ENCODE data around the gene C1QTNF12.

Gene C1QTNF12

GRCh38 chr1:1227386-1227785 lies 19.1 kb downstream of the C1QTNF12 start:
- Histone ChIP-seq H3K18ac (ENCODE audit: low read depth in 1 of 2, low read length in 2 of 2) (no peak overlapping the region), H2BK15ac (ENCODE audit: low read depth, poor library complexity, severe bottlenecking) (no peak overlapping the region), H3K79me1 (replicated peaks; ENCODE audit: low read length, poor library complexity, severe bottlenecking) (peaks cover 38% of the 10 kb centered on the region), H3K4me3 (ENCODE audit: insufficient read depth in 1 of 2, low read depth in 1 of 2, low read length in 2 of 2) (no peak overlapping the region), H4K8ac (ENCODE audit: low read length) (no peak overlapping the region), H2AFZ (ENCODE audit: low read depth, low read length) (no peak overlapping the region), H3K4me2 (ENCODE audit: low read length, poor library complexity, severe bottlenecking) (no peak overlapping the region), H3K27me3 (ENCODE audit: control insufficient read depth in 1 of 2, insufficient read depth in 1 of 2, low read length in 2 of 2) (no peaks in the 10 kb centered on the region), H3K27ac (ENCODE audit: low read length, poor library complexity, severe bottlenecking) (no peak overlapping the region), H4K91ac (ENCODE audit: low read length) (no peak overlapping the region), H3K4ac (ENCODE audit: low read depth in 1 of 2, low read length in 2 of 2) (no peak overlapping the region), H3K9me3 (ENCODE audit: control insufficient read depth, low read length) (no peaks in the 10 kb centered on the region), H2AK5ac (ENCODE audit: low read length, severe bottlenecking) (no peak overlapping the region), H2BK5ac (ENCODE audit: low read depth, low read length, poor library complexity, severe bottlenecking) (no peak overlapping the region), H3K23ac (ENCODE audit: low read length in 2 of 2) (no peak overlapping the region), H2BK120ac (ENCODE audit: low read depth, low read length) (no peak overlapping the region), H3K4me1 (ENCODE audit: control insufficient read depth, insufficient read depth, low read depth, low read length) (peaks cover 22% of the 10 kb centered on the region), H2BK12ac (ENCODE audit: low read length in 2 of 2) (no peak overlapping the region), H3K14ac (ENCODE audit: low read length in 2 of 2) (no peak overlapping the region), H3K36me3 (ENCODE audit: control insufficient read depth in 1 of 2, insufficient read depth in 2 of 2, low read depth in 1 of 2, low read length in 2 of 2) (peaks cover 53 to 77% of the 10 kb centered on the region in 2 experiments), H3K9ac (ENCODE audit: low read length) (no peak overlapping the region)
- no peak for DNase-seq
- 99% methylated on average over 22 of the region's 25 CpGs for WGBS

GRCh38 chr1:1226566-1227362 lies 19.8 kb downstream of the C1QTNF12 start:
- Histone ChIP-seq H3K27ac (ENCODE audit: low read length, poor library complexity, severe bottlenecking) (no peak overlapping the region), H2AFZ (ENCODE audit: low read depth, low read length) (no peak overlapping the region), H3K4ac (ENCODE audit: low read depth in 1 of 2, low read length in 2 of 2) (no peak overlapping the region), H3K23ac (ENCODE audit: low read length in 2 of 2) (no peak overlapping the region), H2BK15ac (ENCODE audit: low read depth, poor library complexity, severe bottlenecking) (no peak overlapping the region), H3K79me1 (replicated peaks; ENCODE audit: low read length, poor library complexity, severe bottlenecking) (peaks cover 38% of the 10 kb centered on the region), H3K18ac (ENCODE audit: low read depth in 1 of 2, low read length in 2 of 2) (no peak overlapping the region), H2BK12ac (ENCODE audit: low read length in 2 of 2) (no peak overlapping the region), H3K14ac (ENCODE audit: low read length in 2 of 2) (no peak overlapping the region), H2BK120ac (ENCODE audit: low read depth, low read length) (no peak overlapping the region), H3K36me3 (ENCODE audit: control insufficient read depth in 1 of 2, insufficient read depth in 2 of 2, low read depth in 1 of 2, low read length in 2 of 2) (peaks cover 58 to 83% of the 10 kb centered on the region in 2 experiments), H2BK5ac (ENCODE audit: low read depth, low read length, poor library complexity, severe bottlenecking) (no peak overlapping the region), H3K9me3 (ENCODE audit: control insufficient read depth, low read length) (no peaks in the 10 kb centered on the region), H4K91ac (ENCODE audit: low read length) (no peak overlapping the region), H3K4me2 (ENCODE audit: low read length, poor library complexity, severe bottlenecking) (no peak overlapping the region), H3K27me3 (ENCODE audit: control insufficient read depth in 1 of 2, insufficient read depth in 1 of 2, low read length in 2 of 2) (no peaks in the 10 kb centered on the region), H3K9ac (ENCODE audit: low read length) (no peak overlapping the region), H3K4me3 (ENCODE audit: insufficient read depth in 1 of 2, low read depth in 1 of 2, low read length in 2 of 2) (no peak overlapping the region), H2AK5ac (ENCODE audit: low read length, severe bottlenecking) (no peak overlapping the region), H4K8ac (ENCODE audit: low read length) (no peak overlapping the region), H3K4me1 (ENCODE audit: control insufficient read depth, insufficient read depth, low read depth, low read length) (peaks cover 19% of the 10 kb centered on the region)
- no peak for DNase-seq
- WGBS = 98% methylated on average over 41 of the region's 44 CpGs

- H2BK12ac ChIP-seq (ENCODE audit: low read length in 2 of 2) = no peak overlapping the region
- no peak overlapping the region for H3K4me3 ChIP-seq (ENCODE audit: insufficient read depth in 1 of 2, low read depth in 1 of 2, low read length in 2 of 2)
- peaks cover 41% of the 10 kb centered on the region for H3K79me1 ChIP-seq (replicated peaks; ENCODE audit: low read length, poor library complexity, severe bottlenecking)
- peaks cover 67 to 91% of the 10 kb centered on the region in 2 experiments for H3K36me3 ChIP-seq (ENCODE audit: control insufficient read depth in 1 of 2, insufficient read depth in 2 of 2, low read depth in 1 of 2, low read length in 2 of 2)
- H3K18ac ChIP-seq (ENCODE audit: low read depth in 1 of 2, low read length in 2 of 2) = no peak overlapping the region
- H4K91ac ChIP-seq (ENCODE audit: low read length) = no peak overlapping the region
- WGBS = 99% methylated on average over 18 of the region's 18 CpGs
- H3K4me2 ChIP-seq (ENCODE audit: low read length, poor library complexity, severe bottlenecking) = no peak overlapping the region
- no peak overlapping the region for H2BK15ac ChIP-seq (ENCODE audit: low read depth, poor library complexity, severe bottlenecking)
- H3K4ac ChIP-seq (ENCODE audit: low read depth in 1 of 2, low read length in 2 of 2) = no peak overlapping the region
- DNase-seq = no peak
- H3K14ac ChIP-seq (ENCODE audit: low read length in 2 of 2) = no peak overlapping the region
- H2AK5ac ChIP-seq (ENCODE audit: low read length, severe bottlenecking) = no peak overlapping the region
- H3K9ac ChIP-seq (ENCODE audit: low read length) = no peak overlapping the region
- H4K8ac ChIP-seq (ENCODE audit: low read length) = no peak overlapping the region
- no peak overlapping the region for H3K27ac ChIP-seq (ENCODE audit: low read length, poor library complexity, severe bottlenecking)
- peaks cover 19% of the 10 kb centered on the region for H3K4me1 ChIP-seq (ENCODE audit: control insufficient read depth, insufficient read depth, low read depth, low read length)
- H2AFZ ChIP-seq (ENCODE audit: low read depth, low read length) = no peak overlapping the region
- no peak overlapping the region for H2BK120ac ChIP-seq (ENCODE audit: low read depth, low read length)
- no peak overlapping the region for H2BK5ac ChIP-seq (ENCODE audit: low read depth, low read length, poor library complexity, severe bottlenecking)
- H3K9me3 ChIP-seq (ENCODE audit: control insufficient read depth, low read length) = no peaks in the 10 kb centered on the region
- H3K27me3 ChIP-seq (ENCODE audit: control insufficient read depth in 1 of 2, insufficient read depth in 1 of 2, low read length in 2 of 2) = no peaks in the 10 kb centered on the region
- no peak overlapping the region for H3K23ac ChIP-seq (ENCODE audit: low read length in 2 of 2)
Measured at GRCh38 chr1:1225913-1226312, 20.6 kb downstream of the C1QTNF12 start.

- no peak overlapping the region for H3K18ac ChIP-seq (ENCODE audit: low read depth in 1 of 2, low read length in 2 of 2)
Measured at GRCh38 chr1:1225238-1225845, 21.2 kb downstream of the C1QTNF12 start.

More at GRCh38 chr1:1225238-1225845, 21.2 kb downstream of the C1QTNF12 start:
- H3K4ac ChIP-seq (ENCODE audit: low read depth in 1 of 2, low read length in 2 of 2) = no peak overlapping the region
- H3K4me2 ChIP-seq (ENCODE audit: low read length, poor library complexity, severe bottlenecking) = no peak overlapping the region
- DNase-seq = no peak
- H3K23ac ChIP-seq (ENCODE audit: low read length in 2 of 2) = no peak overlapping the region
- H3K9ac ChIP-seq (ENCODE audit: low read length) = no peak overlapping the region
- no peak overlapping the region for H3K14ac ChIP-seq (ENCODE audit: low read length in 2 of 2)
- H4K91ac ChIP-seq (ENCODE audit: low read length) = no peak overlapping the region
- H3K4me1 ChIP-seq (ENCODE audit: control insufficient read depth, insufficient read depth, low read depth, low read length) = peaks cover 20% of the 10 kb centered on the region
- no peak overlapping the region for H3K4me3 ChIP-seq (ENCODE audit: insufficient read depth in 1 of 2, low read depth in 1 of 2, low read length in 2 of 2)
- no peak overlapping the region for H3K27ac ChIP-seq (ENCODE audit: low read length, poor library complexity, severe bottlenecking)
- no peak overlapping the region for H2BK15ac ChIP-seq (ENCODE audit: low read depth, poor library complexity, severe bottlenecking)
- H4K8ac ChIP-seq (ENCODE audit: low read length) = no peak overlapping the region
- 99% methylated on average over 34 of the region's 34 CpGs for WGBS
- H2BK12ac ChIP-seq (ENCODE audit: low read length in 2 of 2) = no peak overlapping the region
- no peak overlapping the region for H2AK5ac ChIP-seq (ENCODE audit: low read length, severe bottlenecking)
- peaks cover 72 to 97% of the 10 kb centered on the region in 2 experiments for H3K36me3 ChIP-seq (ENCODE audit: control insufficient read depth in 1 of 2, insufficient read depth in 2 of 2, low read depth in 1 of 2, low read length in 2 of 2)
- no peak overlapping the region for H2BK120ac ChIP-seq (ENCODE audit: low read depth, low read length)
- no peak overlapping the region for H2BK5ac ChIP-seq (ENCODE audit: low read depth, low read length, poor library complexity, severe bottlenecking)
- no peaks in the 10 kb centered on the region for H3K9me3 ChIP-seq (ENCODE audit: control insufficient read depth, low read length)
- H3K79me1 ChIP-seq (replicated peaks; ENCODE audit: low read length, poor library complexity, severe bottlenecking) = peaks cover 46% of the 10 kb centered on the region
- H3K27me3 ChIP-seq (ENCODE audit: control insufficient read depth in 1 of 2, insufficient read depth in 1 of 2, low read length in 2 of 2) = no peaks in the 10 kb centered on the region
- no peak overlapping the region for H2AFZ ChIP-seq (ENCODE audit: low read depth, low read length)

Measured in mesenchymal stem cell (in vitro differentiated cells and primary cell).